Gastrocnemius medialis (tissue), 4 donors: ENCODE measurements around the gene PDE4B. TPM values are rescaled to one million over a fixed set of nuclear protein-coding genes. Genes with fewer than 3 reads are reported as not detected.

Source experiments
- ATAC-seq, 2 donors: fragments of 150-250 bp; one replicate each; pipeline ENCODE4 v1.9.1; 2016
- DNase-seq, 2 donors: peaks; one replicate each; pipeline ENCODE4 v3.0.0-alpha.2; 2019
- H3K27ac ChIP-seq, 4 donors: fragments of 200-600 bp; sonication (generic); 1 replicate in 1 of 4; 2 replicates in 3 of 4; pipeline ENCODE4 v1.5.1; 2016 to 2018; ENCODE audit warnings: mild to moderate bottlenecking in 2 of 4, moderate library complexity in 1 of 4
- H3K27me3 ChIP-seq, 3 donors: fragments of 200-600 bp; sonication (generic) in 2 of 3; 1 replicate in 1 of 3; 2 replicates in 2 of 3; pipeline versions ENCODE4 v1.5.1 to v1.6.0; 2016 to 2019; ENCODE audit warnings: mild to moderate bottlenecking in 1 of 3, moderate library complexity in 1 of 3
- H3K36me3 ChIP-seq, 2 donors: fragments of 200-600 bp; sonication (generic) in 1 of 2; one replicate each; pipeline ENCODE4 v1.5.1; 2017 to 2018
- H3K4me1 ChIP-seq, 2 donors: fragments of 200-600 bp; sonication (generic) in 1 of 2; one replicate each; pipeline ENCODE4 v1.5.1; 2016 to 2017; ENCODE audit warnings: mild to moderate bottlenecking in 2 of 2
- H3K4me3 ChIP-seq, 4 donors: fragments of 200-600 bp; sonication (generic) in 3 of 4; 1 replicate in 1 of 4; 2 replicates in 3 of 4; pipeline ENCODE4 v1.5.1; 2016 to 2019; ENCODE audit warnings: mild to moderate bottlenecking in 2 of 4
- H3K9me3 ChIP-seq, 3 donors: fragments of 200-600 bp; sonication (generic) in 2 of 3; 1 replicate in 1 of 3; 2 replicates in 2 of 3; pipeline ENCODE4 v1.5.1; 2016 to 2019
- POLR2A ChIP-seq, 2 donors: fragments of 450-650 bp; IDR thresholded peaks; one replicate each; pipeline ENCODE4 v1.6.1; 2017; ENCODE audit warnings: antibody characterized with exemption in 2 of 2, mild to moderate bottlenecking in 2 of 2, moderate library complexity in 2 of 2
- in situ Hi-C, 4 donors: fragments of 200-750 bp; cut with MboI; loops; one replicate each; pipeline versions ENCODE4 v1.15.0 to v1.8.0; 2017; ENCODE audit warnings: low sequenced_read_pairs in 4 of 4
- intact Hi-C: fragments of 100-400 bp; cut with DNase I; formaldehyde crosslinking; loops from one replicate; pipeline ENCODE4 v1.15.1; 2023; ENCODE audit warnings: low total_unique reads
- total RNA-seq, 4 donors: library from RNA; depleted of rRNA; stranded (reverse); fragments of >200 nt; gene quantifications; one replicate each; pipeline versions ENCODE4 v1.1.0 to v1.2.3, GENCODE V29; 2016
- TF ChIP-seq, protein P1 (sequence below), 5 experiments: fragments of 450-650 bp in 3 of 5; fragments of 200-600 bp in 2 of 5; sonication (generic) in 2 of 5; IDR thresholded peaks in 4 of 5; conservative IDR thresholded peaks in 1 of 5; 1 replicate in 4 of 5; 2 replicates in 1 of 5; pipeline ENCODE4 v1.5.1; 2016 to 2019; ENCODE audit warnings: antibody characterized with exemption in 5 of 5, mild to moderate bottlenecking in 3 of 5, moderate library complexity in 3 of 5

The PDE4B gene
- total RNA-seq, 4 donors from 2014 or later: 4.5 to 8.5 (median 7.9) TPM

DNA sequence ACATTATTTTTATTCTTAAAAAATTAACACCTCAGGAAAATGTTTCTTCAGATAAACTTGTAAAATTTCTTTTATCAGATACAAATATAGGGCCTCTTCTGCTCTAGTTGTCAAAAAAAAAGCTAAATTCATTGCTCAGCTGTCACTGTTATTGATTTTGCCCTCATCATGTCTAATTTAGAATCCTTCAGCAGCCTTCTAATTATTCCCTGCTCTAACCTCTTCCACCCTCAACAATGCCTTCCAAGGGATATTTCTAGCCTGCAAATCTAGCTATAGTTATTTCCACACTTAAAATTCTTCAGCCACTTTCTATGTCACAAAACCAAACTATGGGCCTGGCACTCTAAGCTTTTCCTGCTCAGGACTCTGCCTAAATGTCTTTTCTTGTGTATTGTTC lies 25.2 kb downstream of the PDE4B start:
- Histone ChIP-seq H3K4me3 (no peak overlapping the region), H3K27ac (no peak overlapping the region), H3K36me3 (no peaks in the 10 kb centered on the region), H3K9me3 (no peaks in the 10 kb centered on the region), H3K4me1 (no peaks in the 10 kb centered on the region), H3K27me3 (no peaks in the 10 kb centered on the region)
- intact Hi-C loops (no loop called here), in situ Hi-C loops (no loop called here)
- no peak for ATAC-seq
- TF ChIP-seq POLR2A (IDR thresholded peaks at IDR 0.05): no peak
- TF ChIP-seq, protein P1, sequence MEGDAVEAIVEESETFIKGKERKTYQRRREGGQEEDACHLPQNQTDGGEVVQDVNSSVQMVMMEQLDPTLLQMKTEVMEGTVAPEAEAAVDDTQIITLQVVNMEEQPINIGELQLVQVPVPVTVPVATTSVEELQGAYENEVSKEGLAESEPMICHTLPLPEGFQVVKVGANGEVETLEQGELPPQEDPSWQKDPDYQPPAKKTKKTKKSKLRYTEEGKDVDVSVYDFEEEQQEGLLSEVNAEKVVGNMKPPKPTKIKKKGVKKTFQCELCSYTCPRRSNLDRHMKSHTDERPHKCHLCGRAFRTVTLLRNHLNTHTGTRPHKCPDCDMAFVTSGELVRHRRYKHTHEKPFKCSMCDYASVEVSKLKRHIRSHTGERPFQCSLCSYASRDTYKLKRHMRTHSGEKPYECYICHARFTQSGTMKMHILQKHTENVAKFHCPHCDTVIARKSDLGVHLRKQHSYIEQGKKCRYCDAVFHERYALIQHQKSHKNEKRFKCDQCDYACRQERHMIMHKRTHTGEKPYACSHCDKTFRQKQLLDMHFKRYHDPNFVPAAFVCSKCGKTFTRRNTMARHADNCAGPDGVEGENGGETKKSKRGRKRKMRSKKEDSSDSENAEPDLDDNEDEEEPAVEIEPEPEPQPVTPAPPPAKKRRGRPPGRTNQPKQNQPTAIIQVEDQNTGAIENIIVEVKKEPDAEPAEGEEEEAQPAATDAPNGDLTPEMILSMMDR (IDR thresholded peaks at IDR 0.05 in 4 of 5, conservative IDR thresholded peaks at IDR 0.05 in 1 of 5): no peak
- no peak for DNase-seq

GRCh38 chr1:65818966-65819365 lies 26.3 kb downstream of the PDE4B start:
- Histone ChIP-seq H3K9me3 (no peaks in the 10 kb centered on the region), H3K36me3 (no peaks in the 10 kb centered on the region), H3K27ac (no peak overlapping the region), H3K4me1 (no peaks in the 10 kb centered on the region), H3K27me3 (no peaks in the 10 kb centered on the region), H3K4me3 (no peak overlapping the region)
- DNase-seq (no peak), ATAC-seq (no peak)
- intact Hi-C loops: no loop called here
- no peak for TF ChIP-seq POLR2A (IDR thresholded peaks at IDR 0.05)
- TF ChIP-seq, protein P1 (IDR thresholded peaks at IDR 0.05 in 4 of 5, conservative IDR thresholded peaks at IDR 0.05 in 1 of 5): no peak
- in situ Hi-C loops: no loop called here

GRCh38 chr1:65820983-65821382 lies 28.3 kb downstream of the PDE4B start:
- H3K4me1 ChIP-seq: no peaks in the 10 kb centered on the region
- intact Hi-C loops: no loop called here
- no peaks in the 10 kb centered on the region for H3K27me3 ChIP-seq
- TF ChIP-seq, protein P1 (IDR thresholded peaks at IDR 0.05 in 4 of 5, conservative IDR thresholded peaks at IDR 0.05 in 1 of 5): no peak
- no peak for TF ChIP-seq POLR2A (IDR thresholded peaks at IDR 0.05)
- DNase-seq: no peak
- no peaks in the 10 kb centered on the region for H3K36me3 ChIP-seq
- in situ Hi-C loops: no loop called here
- H3K9me3 ChIP-seq: no peaks in the 10 kb centered on the region
- H3K4me3 ChIP-seq: no peak overlapping the region
- ATAC-seq: no peak
- no peak overlapping the region for H3K27ac ChIP-seq

- Histone ChIP-seq H3K9me3 (no peaks in the 10 kb centered on the region), H3K36me3 (no peaks in the 10 kb centered on the region), H3K27me3 (no peaks in the 10 kb centered on the region), H3K4me1 (no peaks in the 10 kb centered on the region), H3K27ac (no peak overlapping the region), H3K4me3 (no peak overlapping the region)
- no peak for TF ChIP-seq POLR2A (IDR thresholded peaks at IDR 0.05)
- TF ChIP-seq, protein P1 (IDR thresholded peaks at IDR 0.05 in 4 of 5, conservative IDR thresholded peaks at IDR 0.05 in 1 of 5): no peak
- DNase-seq (no peak), ATAC-seq (no peak)
- in situ Hi-C loops (no loop called here), intact Hi-C loops (no loop called here)
Observed at GRCh38 chr1:65821386-65821785, 28.7 kb downstream of the PDE4B start.

DNA sequence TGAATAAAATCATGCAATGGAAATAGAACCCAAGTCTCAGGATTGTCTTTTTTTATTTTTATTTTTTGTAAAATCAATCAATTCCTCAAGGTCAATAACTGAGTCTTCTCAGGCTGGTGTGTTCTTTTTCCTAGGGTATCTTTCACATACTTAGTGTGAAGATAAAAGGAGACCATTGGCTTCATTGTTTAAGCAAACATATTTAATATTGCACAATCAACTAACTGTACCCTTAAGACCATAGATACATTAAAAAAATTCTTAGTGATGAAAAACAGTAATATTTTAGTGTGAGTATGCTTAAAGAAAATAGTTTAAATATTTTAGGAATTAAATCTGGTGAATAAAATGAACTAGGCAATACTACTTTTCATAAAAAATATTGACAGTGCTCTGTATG lies 31.4 kb downstream of the PDE4B start:
- no peak overlapping the region for H3K27ac ChIP-seq
- H3K4me1 ChIP-seq: no peaks in the 10 kb centered on the region
- ATAC-seq (no peak), DNase-seq (no peak)
- intact Hi-C loops (no loop called here), in situ Hi-C loops (no loop called here)
- TF ChIP-seq POLR2A (IDR thresholded peaks at IDR 0.05): no peak
- TF ChIP-seq, protein P1 (IDR thresholded peaks at IDR 0.05 in 4 of 5, conservative IDR thresholded peaks at IDR 0.05 in 1 of 5): no peak
- H3K9me3 ChIP-seq: no peaks in the 10 kb centered on the region
- H3K36me3 ChIP-seq: no peaks in the 10 kb centered on the region
- H3K4me3 ChIP-seq: no peak overlapping the region
- H3K27me3 ChIP-seq: no peaks in the 10 kb centered on the region
